ENCODE results near the gene SULT1C2.

DNA sequence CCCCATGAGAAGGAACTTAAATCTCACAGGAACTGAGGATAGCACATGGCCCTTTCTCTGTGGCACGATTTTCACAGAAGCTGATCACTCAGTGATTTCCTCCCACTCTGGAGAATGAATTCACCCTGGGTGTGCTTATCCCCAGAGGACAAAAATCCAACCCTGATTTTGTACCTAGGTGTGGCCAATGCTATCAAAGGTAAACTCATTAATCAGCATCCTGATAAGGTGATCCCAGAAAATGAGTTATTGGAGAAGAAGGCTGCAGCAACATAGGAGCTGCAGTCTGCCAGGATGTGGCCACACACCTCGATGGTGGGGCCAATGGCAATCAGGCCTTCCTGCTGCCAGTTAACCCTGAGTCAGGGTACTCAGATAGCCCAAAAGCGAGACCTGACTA is 8.2 kb upstream of the SULT1C2 start:
- TF ChIP-seq NFIC (IDR thresholded peaks at IDR 0.05) (no peak), EP300 (IDR thresholded peaks at IDR 0.05; ENCODE audit: borderline replicate concordance) (no peak), EGR1 (IDR thresholded peaks at IDR 0.05) (no peak)
